NCI-H460 (cell line): Measurements from ENCODE around the gene SLFN12L. TPM values are rescaled to one million over a fixed set of nuclear protein-coding genes. Genes with fewer than 3 reads are reported as not detected.
"Not testable (repeated sequence)": the region's sequence is repeated elsewhere in the genome, so short reads cannot be mapped to it uniquely, and the experiment has no call there.

Source experiments
- DNase-seq: peaks from one replicate; pipeline ENCODE4 v3.0.0-alpha.2; 2016; ENCODE audit warnings: low read depth; ENCODE audit errors: extremely low read depth
- total RNA-seq: library from RNA; depleted of rRNA; stranded (reverse); fragments of >200 nt; shearing (Covaris generic); gene quantifications from 2 replicates; pipeline ENCODE4 v1.2.3, GENCODE V29; 2014

SLFN12L gene
- total RNA-seq, 1 experiment from 2014 or later: not detected

DNA sequence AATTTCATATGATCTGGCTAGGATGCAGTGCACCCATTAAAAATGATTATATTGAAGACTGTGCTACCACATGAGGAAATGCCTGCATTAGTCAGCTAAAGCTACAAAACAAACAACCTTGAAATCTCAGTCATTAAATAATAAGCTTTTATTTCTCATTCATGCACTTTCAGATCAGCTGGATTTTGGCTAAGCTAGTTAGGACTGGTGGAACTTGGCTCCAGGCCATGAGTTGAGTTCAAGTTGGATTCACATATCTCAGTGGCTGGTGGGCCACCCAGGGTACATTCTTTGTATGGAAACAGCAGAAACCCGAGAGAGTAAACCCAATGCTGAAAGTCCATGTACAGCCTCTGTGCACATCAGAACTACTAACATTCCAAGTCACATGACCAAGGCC, 6.4 kb upstream of the SLFN12L start:
- DNase-seq: no peak

DNA sequence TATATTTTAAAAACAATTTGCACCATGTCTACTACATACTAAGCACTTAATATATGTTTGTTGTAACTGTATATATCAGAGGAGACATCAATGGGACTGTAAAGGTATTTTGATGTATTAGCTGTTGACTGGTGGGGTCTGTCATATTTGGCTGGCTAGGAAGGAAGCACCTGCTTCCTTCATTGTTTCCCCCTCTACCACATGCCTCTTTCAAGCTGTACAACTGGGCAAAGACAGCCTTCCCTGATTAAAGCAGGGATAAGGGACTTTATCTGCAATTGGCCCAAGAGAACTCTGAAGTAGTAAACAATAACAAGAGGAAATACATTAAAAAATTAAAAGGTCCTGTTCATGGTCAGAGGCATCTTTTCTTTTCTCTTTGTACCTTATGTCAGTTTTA, 5.5 kb upstream of the SLFN12L start:
- DNase-seq: no peak

DNA sequence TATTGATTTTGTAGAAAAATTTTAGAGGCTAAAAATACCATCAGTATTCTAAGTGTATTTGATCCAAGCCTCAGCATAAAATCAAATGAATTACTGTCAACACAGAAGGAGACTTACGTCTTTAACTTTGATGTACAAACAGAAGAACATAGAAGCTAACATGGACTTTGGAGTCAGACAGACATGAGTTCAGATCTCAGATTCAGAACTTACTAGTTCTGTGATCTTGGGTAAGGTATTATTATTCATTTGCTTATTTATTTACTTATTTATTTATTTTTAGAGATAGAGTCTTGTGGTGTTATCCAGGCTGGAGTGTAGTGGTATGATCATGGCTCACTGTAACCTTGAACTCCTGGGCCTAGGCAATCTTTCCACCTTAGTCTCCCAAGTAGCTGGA, 4.0 kb upstream of the SLFN12L start:
- no peak for DNase-seq

DNA sequence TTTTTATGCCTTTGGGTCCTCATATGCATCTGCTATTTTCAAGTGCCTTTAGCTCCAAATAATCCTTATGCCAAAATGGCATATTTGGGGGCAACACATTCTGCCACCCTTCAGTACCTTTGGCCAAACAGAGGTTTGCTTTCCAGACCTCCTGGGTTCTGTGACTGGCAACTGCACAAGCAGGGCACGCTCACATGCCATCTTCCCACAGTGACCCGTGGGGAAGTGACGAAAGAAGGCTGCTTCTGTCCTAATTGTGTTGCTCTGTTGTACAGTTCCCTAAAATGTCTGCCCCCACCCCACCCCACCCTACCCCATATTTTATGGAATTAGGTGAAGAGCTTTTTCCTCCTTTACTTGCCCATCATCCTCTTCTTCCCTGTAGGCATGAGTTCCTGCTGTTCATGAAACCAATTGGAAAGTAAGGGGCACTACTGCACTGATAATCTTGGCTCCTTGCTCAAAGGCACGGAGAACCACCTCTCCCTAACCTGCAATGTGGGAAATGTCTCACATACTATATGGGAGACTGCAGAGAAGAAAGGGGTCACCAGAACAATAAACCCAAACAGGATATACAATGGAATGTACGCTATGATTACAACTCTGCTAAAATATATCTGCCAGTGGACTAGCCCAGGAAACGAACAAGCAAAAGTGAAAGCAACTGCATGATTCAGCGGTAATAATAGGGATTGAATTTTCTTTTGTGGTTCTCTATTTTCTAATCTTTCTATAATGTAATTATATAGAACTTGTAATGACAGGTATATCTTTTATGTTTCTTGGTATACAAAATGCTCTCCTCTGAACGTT, 3.3 kb upstream of the SLFN12L start:
- peak; percentile 39 for DNase-seq

DNA sequence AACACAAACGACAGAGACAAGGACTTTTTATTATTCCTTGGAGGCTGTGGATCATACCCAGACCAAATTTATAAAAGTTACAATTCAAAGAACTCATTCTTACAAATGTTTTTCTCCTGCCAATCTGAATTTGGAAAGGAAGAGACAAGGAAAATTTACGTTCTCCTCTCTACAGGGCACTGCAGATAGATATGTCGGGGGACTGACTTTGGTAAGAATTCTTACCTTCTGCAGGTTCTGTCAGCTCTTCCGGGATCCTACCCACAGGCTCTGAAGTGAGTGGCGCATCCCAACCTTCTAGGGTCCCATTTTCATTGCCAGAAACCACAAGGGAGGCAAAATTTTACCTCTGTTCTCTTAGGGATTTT, 2.2 kb upstream of the SLFN12L start:
- no peak for DNase-seq

DNA sequence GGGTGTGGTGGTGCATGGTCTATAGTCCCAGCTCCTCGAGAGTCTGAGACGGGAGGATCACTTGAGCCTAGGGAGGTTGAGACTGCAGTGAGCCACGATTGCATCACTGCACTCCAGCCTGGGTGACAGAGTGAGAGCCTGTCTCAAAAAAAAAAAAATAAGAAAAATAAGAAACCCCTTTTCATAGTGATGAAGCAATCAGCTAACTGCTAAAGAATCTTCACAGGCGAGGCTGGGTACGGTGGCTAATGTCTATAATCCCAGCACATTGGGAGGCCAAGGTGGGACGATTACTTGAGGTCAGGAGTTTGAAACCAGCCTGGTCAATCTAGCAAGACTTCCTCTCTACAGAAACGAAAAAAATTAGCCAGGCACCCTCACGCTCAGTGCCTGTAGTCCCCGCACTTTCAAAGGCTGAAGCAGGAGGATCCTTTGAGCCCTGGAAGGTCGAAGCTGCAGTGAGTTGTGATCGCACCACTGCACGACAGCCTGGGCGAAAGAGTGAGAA, 760 bp downstream of the SLFN12L start:
- DNase-seq: no peak

DNA sequence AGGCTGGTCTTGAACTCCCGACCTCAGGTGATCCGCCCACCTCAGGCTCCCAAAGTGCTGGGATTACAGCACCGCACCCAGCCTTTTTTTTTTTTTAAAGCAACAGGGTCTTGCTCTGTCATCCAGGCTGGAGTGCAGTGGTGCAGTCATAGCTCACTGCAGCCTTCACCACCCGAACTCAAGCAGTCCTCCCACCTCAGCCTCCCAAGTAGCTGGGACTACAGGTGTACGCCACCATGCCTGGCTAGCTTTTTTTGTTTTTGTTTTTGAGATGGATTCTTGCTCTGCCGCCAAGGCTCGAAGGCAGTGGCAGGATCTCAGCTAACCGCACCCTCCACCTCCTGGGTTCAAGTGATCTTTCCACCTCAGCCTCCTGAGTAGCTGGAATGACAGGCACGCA, 2.1 kb downstream of the SLFN12L start:
- DNase-seq: not testable (repeated sequence)

DNA sequence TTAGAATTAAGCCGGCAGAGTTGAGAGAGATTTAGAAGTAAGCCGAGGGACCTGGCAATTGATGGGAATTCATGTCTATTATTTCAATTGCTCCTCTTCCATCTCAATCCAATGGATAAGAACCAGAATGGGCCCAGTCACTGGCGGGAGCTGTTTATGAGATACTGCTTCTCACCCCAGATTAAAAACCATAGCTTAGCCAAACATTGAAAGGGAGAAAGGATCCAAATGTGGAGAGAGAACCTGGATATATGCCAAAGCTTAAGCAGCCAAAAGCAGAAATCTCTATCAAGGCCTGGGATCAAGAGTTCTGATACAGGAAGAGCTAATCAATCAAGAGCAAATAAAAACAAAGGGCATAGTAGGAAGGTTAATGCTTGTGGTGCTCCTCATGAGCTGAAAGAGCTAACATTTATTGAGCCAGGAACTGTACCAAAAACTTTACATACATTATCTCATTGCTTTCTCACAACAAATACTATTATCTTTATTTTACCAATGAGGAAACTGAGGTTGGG, 2.8 kb downstream of the SLFN12L start:
- no peak for DNase-seq

DNA sequence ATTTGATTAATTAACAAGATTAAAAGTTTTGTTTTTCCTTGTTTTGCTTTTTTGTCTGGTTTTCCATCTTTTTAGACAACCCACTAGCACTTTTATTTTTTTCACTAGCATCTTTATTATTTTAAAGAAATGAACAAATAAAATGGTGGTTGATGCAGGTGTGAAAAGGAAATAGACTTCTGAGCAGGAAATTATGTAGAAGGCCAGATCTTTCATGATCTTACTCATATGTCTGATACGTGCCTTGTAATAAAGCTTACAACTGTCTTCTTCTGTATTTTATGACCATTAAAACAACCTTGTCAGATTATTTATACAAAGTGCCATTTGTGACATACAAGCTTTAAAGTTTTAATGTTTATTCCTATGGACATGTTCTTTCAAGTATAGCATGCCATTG, 6.3 kb downstream of the SLFN12L start:
- no peak for DNase-seq

DNA sequence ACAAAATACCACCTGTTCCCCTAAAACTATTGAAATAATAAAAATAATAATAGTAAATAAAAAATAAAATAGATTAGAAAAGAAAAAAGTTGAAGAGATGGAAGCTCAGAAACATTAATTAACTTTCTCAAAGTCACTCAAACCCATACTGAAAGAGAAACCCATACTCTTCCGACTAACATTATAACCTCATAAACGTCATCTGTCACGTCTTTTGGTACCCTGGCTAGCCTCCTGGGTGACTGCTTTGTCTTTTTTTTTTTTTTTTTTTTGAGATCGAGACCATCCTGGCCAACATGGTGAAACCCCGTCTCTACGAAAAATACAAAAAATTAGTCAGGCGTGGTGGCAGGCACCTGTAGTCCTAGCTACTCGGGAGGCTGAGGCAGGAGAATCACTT, 7.6 kb downstream of the SLFN12L start:
- no peak for DNase-seq

DNA sequence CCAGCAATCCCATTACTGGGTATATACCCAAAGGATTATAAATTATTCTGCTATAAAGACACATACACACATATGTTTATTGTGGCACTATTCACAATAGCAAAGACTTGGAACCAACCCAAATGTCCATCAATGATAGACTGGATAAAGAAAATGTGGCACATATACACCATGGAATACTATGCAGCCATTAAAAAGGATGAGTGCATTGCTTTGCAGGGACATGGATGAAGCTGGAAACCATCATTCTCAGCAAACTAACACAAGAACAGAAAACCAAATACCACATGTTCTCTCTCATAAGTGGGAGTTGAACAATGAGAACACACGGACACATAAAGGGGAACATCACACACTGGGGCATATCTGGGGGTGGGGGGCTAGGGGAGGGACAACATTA, 8.2 kb downstream of the SLFN12L start:
- DNase-seq: not testable (repeated sequence)

DNA sequence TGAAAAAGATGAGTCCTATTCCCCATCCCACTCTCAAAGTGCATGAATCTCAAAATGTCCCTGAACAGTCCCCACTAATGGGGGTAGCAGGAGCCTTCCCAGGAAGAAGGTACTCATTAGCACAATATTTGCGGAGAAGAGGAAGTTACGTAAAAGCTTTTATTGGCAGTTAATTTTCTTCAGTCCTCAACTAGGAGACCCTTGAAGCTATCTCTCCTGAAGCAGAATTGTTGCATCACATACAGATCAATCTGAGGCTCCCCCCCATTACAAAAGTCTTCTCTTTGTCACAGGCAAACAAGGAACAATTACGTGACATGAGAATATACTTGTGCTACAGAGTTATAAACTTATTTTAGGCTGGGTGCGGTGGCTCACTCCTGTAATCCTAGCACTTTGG, 14.2 kb downstream of the SLFN12L start:
- DNase-seq: no peak

DNA sequence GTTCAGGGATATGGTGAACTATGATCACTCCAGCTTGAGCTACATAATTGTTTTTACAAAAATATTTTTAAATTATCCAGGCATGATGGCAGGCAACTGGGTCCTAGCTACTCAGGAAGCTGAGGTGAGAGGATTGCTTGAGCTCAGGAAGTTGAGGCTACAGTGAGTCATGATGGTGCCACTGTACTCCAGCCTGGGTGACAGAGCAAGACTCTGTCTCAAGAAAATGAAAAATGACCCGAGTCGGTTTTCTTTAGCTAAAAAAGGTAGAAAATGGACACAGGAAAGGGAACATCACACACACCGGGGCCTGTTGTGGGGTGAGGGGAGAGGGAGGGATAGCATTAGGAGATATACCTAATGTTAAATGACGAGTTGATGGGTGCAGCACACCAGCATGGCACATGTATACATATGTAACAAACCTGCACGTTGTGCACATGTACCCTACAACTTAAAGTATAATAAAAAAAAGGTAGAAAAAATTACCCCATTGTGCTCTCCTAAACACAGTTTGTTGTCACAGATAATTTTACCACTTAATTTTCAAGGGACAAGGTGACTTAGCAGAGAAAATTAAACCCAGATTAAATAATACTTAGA, 15.7 kb downstream of the SLFN12L start:
- not testable (repeated sequence) for DNase-seq

DNA sequence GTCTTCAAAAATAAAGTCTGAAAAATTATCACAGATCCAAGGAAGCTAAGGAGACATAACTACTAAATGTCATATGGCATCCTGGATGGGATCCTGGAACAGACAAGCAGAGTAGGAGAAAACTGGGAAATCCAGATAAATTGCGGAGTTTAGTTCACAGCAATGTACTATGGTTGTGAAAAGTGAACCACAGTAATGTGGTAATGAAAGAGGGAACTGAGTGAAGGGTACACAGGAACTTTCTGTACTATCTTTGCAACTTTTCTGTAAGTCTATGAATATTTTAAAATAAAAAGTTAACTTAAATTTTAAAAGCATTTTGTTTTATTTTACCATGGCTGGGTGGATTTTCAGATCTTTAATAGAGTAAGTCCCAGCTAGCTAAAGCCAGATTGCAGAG, 16.3 kb downstream of the SLFN12L start:
- no peak for DNase-seq

DNA sequence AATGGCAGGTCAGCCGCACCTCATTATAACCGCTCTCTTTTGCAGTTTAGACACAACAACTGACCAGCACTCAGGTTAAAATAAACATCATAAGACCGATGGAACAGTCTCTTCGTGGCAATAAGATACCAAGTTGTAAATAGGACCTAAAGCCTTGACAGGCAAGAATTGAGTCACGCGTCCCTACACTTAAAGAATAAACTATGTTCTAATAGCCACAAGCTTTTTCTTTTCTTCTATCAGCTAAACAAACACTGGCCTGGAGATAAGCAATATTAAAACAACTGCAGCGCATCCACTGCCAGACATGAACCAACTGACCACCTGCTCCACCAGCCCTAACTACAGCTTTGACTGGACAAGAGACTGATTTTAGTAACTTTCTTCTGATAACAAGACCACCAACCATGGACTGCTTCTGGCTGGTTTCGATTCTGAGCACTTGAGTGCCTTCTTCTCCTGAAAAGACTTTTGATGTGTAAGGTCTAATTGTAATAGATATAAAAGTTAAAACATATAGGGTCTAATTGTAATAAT, 17.5 kb downstream of the SLFN12L start:
- no peak for DNase-seq

DNA sequence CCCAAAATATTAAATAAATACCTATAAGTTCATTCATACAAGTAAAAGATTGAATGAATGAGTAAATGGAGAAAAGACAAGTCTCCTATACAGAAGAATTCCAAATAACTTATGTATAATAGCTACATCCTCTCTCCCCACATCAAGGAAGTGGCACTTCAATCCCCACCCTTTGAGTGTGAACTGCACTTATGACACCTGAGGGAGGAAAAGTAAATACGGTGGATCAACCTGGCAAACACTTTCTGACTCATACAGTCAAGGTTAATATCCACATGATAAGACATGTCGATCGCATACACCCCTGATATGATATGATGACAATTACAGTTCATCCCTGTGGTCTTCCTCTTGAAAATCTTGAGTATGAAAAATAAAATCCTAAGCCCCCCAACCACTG, 18.0 kb downstream of the SLFN12L start:
- no peak for DNase-seq

DNA sequence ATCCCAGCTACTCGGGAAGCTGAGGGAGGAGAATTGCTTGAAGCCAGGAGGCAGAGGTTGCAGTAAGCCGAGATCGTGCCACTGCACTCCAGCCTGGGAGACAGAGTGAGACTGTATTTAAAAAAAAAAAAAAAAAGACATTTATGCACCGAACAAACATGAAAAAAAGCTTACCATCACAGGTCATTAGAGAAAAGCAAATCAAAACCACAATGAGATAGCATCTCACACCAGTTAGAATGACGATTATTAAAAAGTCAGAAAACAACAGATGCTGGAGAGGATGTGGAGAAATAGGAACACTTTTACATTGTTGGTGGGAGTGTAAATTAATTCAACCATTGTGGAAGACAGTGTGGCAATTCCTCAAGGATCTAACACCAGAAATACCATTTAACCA, 19.0 kb downstream of the SLFN12L start:
- DNase-seq: not testable (repeated sequence)

DNA sequence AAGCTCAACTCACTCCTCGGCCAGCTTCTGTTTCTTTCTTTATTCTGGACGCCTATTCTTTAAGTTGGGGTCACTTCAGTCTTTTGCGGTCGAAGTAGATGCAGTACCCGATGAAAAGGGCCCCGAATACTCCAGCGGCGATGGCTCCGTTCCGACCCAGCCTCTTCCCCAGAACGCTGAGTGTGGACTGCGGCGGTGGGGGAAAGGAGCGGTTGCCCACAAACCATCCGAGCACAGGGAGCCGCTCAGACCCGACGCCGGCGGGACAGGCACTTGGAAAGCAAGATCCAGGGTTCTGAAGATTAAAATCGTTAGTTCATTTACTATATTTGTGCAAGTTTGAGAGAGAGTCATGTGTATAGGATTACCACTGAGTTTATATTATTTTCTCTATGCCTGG, 22.5 kb downstream of the SLFN12L start:
- no peak for DNase-seq

DNA sequence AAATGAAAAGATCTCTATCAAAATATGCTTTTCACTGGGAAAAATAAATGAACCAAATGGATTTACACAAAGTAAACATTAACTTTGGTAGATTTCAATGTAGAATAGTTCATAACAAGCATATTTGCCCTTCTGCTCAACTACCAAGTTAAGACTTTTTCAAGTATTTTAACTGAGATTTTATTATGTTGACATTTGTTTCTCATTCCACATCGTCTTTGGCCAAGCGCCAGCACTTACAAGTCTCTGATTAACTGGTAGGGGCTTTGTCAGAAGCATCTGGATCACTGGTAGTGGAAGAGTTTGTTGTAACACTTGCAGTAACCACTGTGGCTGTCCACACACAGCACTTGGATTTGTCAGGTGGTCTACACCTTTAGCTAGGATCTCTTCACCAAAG, 22.9 kb downstream of the SLFN12L start:
- DNase-seq: no peak

DNA sequence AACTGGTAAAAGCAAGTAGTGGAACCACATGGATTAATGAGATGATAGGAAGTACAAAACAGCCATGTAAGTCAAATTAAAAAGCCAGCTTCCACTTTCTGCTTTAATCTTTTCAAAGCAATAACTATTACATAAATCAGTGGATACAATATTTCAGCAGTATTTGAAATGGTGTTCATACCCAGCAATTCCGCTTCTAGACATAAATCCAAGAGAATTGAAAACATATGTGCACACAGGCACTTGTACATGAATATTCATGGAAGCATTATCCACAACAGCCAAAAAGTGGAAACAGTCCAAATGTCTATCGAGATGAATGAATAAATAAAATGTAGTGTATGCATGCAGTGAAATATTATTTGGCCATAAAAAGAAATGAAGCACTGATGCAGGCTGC, 27.4 kb downstream of the SLFN12L start:
- DNase-seq: no peak

DNA sequence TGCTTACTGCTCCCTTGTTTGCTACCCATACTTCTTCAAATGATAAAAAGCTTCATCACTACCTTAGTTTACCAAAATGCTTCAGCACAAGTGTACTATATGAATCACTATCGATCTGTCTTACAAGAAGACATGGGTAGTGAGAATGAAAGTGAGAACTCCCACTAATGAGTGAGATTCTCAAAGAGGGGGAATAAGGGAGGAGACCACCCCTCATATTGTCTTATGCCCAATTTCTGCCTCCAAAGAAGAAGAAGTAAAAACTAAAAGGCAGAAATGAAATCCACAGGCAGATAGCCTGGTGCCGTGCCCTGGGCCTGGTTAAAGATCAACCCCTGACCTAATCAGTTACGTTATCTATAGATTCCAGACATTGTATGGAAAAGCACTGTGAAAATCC, 29.8 kb downstream of the SLFN12L start:
- DNase-seq: not testable (repeated sequence)

DNA sequence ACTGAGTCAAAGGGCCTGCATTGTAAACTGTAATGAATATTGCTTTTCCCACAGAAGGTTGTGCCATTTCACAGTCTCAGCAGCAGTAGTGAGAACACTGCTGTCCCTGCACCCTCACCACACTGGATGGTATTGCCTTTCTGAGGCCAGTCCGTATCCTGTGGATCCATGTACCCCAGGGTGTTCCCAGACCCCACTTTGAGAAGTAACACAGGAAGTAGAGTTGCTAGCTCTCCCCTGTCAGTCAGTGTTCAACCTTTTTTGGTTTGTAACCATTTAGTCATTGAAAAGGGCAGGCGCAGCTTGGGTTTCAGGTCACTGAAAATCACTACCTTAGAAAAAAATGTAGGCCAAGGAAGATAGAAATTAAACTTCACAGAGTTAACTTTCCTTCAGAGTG, 37.9 kb downstream of the SLFN12L start:
- no peak for DNase-seq
